HG03460 (cell line): ENCODE measurements around the gene ARHGEF38.
"Not testable (repeated sequence)": the region's sequence is repeated elsewhere in the genome, so short reads cannot be mapped to it uniquely, and the experiment has no call there.

Experiments used
- ATAC-seq: cut with Tn5 transposase; IDR thresholded peaks from one replicate; pipeline ENCODE4 v1.9.1; 2021; ENCODE audit not compliant: unreplicated experiment

The ARHGEF38 gene

DNA sequence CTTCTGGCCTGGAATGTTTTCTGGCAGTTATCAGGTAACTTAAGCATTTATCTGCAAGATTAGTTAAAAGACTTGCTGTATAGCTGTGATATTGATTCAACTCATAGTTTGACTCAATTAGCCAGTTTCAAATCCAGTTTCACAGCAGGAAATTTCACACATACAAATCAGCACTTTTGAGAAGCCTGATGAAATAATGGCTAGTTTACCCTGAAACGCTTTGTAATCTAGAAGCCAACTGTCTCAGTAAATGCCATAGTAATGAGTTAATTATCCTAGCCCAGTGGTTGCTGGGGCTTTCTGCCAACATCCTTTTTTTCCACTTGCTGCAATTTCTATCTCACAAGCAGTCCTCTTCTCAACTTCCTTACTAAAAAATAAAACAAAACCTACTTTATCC is 53.1 kb downstream of the ARHGEF38 start:
- ATAC-seq: no peak

DNA sequence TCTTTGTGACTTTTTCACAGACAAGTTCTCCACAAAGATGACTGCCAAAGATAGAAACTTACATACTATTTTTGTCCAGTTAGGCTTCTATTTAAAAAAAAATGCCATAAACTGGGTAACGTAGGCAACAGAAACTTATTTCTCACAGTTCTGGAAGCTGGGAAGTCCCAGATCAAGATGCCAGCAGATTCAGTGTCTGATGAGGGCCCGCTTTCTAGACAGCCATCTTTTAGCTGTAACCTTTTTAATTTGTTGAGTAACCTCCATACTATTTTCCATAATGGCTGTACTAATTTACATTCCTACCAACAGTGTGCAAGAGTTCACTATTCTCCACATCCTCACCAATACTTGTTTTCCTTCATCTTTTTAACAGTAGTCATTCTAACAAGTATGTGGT is 55.5 kb downstream of the ARHGEF38 start:
- no peak for ATAC-seq

DNA sequence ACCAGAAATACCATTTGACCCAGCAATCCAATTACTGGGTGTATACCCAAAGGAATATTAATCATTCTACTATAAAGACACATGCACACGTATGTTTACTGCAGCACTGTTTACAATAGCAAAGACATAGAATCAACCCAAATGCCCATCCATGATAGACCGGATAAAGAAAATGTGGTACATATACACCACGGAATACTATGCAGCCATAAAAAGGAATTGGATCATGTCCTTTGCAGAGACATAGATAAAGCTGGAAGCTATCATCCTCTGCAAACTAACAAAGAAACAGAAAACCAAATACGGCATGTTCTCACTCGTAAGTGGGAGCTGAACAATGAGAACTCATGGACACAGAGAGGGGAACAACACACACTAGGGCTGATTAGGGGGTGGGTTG is 57.4 kb downstream of the ARHGEF38 start:
- not testable (repeated sequence) for ATAC-seq

DNA sequence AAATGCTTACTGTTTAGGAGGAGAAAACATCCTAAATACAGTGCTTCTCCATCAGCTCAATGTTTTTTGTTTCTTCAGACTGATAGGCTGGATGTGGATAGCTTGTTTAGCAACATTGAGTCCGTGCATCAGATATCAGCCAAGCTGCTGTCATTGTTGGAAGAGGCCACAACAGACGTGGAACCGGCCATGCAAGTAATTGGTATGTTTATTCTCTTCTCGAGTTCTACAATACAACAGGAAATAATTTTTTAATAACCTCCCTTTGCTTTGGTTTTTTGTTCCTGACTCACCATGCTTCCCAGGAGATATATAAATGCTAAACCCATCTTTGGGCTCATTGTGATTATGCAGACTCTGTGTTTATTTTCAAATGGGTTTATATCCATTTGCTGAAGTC is 60.9 kb downstream of the ARHGEF38 start:
- no peak for ATAC-seq

DNA sequence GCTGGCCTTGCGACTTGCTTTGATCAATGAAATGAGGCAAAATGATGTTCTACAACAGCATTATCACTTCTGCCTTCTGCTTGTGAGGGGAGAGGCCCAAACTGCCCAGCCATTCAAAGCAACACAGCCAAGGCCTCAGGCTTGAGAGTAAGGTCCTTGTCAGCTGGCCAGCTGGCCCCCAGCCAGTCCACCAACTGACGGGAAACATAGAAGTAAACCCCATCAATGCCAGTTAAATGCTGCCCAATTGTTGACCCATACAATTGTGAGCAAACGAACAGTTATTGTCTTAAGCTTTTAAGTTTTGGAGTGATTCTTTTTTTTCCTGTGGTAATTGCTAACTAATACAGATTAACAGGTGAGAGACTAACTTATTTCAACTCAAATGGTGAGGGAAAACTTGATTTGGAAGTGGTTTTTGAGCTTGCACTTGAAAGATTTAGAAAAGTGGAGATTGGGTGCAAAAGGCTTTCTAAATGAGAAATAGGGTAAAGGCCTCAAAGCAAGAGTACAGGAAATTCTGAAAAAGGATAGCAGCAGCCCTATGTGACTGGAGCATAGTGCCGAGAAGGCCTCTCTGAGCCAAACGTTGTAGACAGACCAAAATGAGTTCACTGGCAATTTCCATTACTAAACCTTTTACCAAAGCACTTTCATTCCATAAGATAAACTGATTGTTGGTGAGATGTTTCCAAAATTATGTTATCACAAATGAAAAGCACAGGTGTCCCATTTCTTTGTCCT is 66.9 kb downstream of the ARHGEF38 start:
- ATAC-seq: no peak

DNA sequence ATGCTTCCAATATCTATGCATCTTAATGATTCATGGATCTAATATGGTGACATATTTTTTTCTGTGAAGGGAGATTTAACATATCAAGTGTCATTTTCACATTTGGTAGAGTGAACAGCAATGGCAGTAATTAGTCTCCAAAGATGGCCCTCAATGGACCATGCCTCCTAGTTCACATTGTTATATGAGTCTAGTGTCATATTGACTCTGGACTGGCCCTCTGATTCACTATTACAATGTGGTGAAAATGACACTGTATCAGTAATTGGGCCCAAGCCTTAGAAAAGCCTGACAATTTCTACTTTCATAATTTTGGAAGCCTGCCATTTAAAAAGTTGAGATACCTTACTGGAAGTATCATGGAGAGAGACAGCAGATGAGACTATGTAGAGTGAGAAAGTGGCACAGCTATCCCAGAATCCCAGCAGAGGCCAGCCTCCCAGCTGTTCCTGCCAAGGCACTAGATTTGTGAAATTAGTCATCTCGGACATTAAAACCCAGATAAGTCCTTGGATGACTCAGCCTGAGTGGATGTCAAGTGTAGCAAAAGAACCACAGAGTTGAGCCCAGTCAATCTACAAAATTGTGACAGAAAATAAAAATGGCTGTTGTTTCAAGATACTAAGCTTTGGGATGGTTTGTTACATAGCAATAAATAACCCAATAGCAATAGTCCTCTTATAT is 68.4 kb downstream of the ARHGEF38 start:
- no peak for ATAC-seq

DNA sequence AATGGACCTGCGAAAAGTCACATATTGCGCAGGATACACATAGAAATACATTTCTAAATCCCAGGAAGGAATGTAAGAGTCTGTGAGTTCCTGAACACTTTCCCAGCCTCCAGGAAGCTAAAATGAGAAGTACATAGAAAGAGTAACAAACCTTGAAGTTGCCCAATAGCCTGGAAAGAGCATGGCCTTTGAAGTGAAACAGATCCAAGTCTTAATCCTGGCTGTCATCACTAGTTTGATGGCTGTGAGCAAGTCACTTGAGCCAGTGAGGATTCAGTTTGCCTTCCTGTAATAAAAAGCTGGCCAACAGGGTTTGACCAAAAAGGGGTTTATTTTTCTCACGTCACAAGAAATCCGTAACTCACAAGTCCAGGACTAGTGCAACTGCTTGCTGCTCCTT is 69.8 kb downstream of the ARHGEF38 start:
- ATAC-seq: no peak

DNA sequence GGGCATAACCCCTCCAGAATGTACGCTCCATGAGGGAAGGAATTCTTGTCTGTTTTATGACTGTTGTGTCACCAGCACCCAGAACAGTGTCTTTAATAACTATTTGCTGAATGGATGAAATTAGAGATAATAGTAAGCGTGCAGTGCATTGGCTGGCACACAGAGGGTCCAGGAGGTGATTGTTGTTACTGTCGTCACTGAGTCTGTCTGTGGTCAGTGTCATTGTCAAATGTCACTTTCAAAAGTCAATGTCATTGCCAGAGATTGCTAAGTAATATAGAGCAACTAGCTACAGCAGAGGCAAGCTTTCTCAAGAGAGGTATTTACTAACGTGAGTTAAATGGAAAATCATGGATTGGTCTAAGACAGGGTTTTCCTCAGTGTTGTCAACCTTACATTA is 70.7 kb downstream of the ARHGEF38 start:
- ATAC-seq: no peak

DNA sequence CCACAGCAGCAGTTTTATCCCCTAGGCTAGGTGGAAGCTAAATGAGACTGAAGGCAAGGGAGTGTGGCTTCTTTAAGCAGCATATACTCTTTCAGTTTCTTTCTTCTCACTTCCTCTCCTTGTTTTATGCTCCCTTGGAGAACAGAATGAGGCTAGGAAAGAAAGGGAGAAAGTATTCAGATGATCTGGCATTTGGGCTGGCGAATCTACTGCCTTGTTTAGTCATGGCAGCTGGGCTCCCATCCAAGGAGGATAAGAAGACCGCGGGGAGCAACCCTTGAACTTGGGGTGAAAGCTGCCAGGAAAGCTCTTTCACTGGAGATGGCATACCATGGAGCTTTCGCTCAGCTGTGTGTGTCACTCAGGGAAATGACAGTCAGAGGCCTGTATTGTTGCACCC is 72.1 kb downstream of the ARHGEF38 start:
- ATAC-seq: peak; percentile 76

DNA sequence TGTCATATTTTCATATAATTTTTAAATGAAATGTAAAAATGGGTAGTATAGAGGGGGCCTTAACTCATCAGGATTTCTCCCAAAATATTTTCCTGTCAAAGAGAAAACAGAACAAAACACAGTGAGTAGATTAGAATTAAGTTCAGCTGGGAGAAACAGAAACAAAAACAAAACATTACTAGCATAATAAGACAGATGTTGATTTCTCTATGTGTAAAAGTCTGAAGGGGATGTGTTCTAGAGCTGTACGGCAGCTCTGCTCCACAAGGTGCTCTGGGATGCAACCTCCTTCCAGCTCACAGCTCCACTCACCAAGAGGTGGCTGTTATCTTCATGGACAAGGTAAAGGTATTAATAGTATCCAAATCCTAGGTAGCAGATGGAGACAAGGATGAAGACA is 72.8 kb downstream of the ARHGEF38 start:
- no peak for ATAC-seq

DNA sequence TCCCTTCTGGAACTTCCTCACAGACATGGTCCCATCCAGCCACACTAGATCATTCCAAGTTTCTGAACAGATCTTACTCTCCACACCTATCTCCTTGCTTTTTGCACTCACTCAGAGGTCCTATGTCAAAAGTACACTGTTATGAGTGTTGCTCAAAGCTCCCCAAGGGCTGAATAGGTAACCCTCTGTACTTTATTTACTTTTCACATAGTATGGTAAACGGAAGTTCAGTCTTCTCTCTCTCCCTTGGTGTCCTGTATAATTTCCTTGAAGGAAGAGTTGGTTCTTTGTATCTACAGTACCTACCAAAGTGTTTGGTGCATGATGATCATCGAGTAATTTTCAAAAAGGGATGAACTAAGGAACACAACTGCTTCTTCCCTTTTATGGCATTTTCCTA is 74.4 kb downstream of the ARHGEF38 start:
- no peak for ATAC-seq

DNA sequence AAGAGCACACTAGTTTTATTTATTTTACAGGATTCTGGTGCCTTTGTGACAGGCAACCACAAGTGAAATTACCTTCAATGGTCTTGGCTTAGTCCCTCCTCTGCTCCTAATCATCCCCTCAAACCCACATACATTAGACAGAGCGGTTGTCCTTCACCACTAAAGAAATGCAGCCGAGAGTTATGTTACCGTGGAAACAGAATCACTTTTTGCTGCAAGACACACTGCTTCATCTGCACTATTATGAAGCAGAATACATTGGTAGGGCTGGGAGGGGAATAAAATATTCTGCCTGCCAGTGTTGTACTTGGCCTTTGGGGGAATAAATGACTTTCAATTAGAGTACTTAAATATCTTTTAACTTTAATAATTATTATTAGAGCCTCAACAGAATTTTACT is 75.2 kb downstream of the ARHGEF38 start:
- ATAC-seq: no peak

DNA sequence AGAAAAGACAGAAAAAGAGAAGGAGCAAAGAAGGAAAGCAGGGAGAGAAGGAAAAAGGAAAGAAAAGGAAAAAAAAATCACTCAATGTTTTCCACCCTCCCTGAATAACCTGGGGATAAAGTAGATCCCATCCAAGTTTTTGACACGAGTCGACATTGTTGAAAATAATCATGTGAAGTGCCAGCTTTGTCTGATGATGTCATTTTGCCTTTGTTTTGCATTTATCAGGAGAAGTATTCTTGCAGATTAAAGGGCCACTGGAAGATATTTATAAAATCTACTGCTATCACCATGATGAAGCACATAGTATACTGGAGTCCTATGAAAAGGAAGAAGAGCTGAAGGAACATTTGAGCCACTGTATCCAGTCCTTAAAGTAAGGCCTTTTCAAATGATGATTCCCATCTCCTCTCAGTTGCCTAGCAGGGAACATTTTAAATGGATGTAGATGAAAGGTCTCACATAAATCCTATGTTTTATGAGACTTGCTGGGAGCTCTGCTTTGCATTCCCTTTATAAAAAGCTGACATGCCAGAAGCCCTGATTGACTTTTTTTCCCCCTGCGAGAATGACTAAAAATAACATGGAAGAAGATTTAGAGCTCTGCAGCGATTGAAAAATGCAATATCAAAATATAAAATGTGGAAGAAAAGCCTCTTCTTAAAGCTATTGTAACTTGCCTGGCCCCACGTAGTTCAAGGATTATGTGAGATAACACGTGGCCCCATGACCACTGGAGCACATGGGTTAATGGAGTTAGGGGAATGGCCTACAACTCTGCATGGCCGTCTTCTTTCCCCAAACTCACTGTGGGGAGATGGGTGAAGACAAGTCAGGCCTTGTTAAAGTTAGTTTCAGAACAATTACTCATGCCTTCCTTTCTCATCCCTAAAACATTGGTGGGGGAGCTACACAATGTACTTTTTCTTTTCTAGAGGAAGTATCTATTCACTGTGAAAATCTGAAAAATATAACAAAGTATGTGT is 78.5 kb downstream of the ARHGEF38 start:
- ATAC-seq: no peak

DNA sequence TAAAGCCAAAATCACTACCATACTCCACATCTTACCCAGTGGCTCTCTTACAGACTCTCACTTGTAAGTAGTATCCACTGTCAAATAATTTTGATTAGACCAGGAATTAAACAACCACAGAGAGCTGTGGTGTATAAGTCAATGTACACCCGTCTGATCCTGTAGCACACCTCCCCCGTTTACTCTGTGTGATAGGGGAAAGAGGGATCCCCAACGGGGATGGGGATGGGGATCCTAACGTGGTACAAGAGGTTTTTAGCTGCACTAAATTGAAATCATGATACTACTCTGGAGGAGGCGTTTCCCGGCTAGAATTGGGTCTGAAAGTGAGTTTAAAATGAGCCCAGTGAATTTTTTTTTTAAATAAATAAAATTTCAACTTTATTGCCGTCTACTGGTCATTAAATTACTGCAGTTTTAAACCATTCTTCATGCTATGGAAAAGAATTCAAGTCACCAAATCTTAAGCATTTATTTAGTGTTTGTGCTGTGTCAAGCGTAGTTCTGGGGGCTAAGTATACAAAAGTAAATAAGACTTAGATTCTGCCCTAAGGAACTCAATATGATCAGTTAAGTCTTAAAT is 79.5 kb downstream of the ARHGEF38 start:
- no peak for ATAC-seq

DNA sequence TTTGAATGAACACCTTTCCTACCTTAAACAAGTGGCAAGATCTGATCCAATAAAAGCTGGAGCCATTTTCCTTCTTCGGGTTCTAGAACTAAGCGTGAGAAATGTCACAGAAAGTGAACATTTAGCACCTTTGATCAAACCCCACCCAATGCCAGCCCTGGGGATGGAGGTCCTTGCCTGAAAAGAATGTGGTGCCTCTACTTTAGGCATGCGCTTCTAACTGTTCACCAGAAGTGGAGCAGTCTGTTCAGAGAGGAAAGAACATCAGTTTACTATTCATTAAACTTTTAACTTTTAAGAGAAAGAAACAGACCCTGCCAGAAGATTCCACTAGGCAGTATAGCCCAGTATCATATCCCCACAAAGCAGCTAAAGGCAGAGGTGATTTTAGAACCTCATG is 80.2 kb downstream of the ARHGEF38 start:
- ATAC-seq: peak; percentile 47

DNA sequence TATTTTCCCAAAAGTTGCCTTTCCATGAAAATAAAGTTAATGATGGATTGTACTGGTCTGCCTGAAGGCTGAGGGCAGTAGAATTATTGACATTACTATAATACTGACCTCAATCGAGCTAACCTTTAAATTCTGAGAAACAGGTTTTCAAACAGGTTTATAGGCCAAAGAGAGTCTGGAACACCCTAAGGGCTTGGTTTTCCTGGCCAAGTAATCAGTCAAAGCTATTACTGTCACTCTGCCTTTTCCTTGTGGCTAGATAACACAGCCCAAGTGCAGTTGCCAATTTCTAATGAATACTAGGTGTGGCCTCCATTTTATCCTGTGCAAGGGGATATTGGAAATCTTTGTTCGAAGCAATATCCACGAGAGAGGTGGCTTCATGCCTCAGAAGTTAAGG is 80.8 kb downstream of the ARHGEF38 start:
- ATAC-seq: no peak

DNA sequence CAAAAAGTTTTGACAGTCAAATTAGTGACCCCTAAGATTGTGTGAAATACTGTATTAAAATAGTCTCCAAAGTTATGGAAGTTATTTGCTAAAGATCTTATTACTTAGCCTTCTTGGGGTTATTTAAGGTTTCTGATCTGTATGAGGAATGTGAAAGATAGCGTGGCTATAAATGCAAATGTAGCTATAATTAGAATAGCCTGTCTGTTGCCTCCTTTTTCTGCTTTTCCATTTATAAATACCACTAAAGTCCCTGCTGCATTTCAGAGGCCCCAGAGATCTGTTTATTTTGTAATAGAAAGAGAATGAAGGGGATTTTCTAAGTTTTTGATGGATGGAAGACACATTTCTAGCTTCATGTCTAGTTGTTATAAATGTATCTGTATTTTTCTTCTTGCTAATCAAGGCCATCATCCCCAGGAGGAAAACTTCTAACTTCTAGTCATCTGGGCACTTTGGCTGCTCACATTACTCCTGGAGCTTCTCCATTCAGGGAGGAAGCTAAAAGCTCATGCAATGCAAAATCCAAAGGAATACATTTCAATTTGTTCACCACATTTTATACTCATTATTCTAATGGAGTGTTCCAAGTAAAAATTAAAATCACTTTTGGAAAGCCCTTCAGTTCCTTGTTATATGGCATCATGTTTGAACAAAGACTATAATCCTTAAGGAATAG is 82.1 kb downstream of the ARHGEF38 start:
- no peak for ATAC-seq

DNA sequence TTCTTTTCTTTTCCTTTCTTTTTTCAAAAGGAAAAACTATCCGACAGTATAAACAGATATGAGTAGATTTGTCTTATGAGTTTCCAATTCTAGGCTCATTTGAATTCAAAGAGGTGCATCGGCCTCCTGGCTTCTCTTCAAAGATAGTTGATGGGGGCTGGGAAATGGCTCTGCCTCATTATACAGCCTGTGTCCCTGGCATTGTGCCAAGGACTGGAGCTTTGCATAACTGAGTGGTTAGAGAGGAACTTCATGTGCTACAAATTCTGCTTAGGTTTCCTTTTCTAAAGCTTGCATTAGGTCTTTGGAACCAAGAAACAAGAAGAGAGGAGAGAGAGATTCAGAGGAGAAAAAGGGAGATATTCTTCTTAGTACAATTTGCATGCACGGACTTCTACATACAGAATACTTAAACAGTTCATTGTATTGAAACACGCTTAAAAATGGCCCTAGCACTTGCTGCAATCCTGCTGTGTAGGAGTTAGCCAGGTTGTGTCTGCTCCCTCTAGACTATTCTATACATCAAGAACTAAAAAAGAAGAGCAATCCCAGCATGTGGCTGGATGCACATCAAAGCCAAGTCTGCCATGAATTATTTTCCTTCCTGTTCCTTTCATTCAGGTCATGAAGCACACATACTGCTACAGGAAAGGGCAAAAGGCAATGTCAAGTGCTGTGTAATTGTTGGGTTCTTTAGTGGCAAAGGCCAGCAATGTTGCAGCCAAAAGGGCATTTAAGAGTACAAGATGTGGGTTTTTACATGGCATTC is 85.2 kb downstream of the ARHGEF38 start:
- peak; percentile 73 for ATAC-seq

DNA sequence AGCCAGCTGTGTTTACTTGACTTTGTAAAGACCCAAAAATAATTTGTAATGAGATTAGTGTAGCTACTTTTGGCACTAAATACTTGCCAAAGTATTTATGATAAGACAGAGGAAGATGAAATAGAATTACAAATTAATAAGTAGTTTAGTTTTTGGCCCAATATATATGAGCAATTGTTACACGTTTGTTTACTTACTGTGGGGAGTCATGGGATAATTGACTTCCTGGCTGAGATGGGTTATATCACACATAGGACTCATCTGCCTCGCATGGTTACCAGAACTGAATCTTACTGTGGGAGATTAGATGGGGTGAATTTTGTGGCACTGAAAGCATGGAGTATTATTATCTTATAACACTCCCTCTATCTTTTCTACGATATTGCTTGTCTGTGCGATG is 89.4 kb downstream of the ARHGEF38 start:
- no peak for ATAC-seq

DNA sequence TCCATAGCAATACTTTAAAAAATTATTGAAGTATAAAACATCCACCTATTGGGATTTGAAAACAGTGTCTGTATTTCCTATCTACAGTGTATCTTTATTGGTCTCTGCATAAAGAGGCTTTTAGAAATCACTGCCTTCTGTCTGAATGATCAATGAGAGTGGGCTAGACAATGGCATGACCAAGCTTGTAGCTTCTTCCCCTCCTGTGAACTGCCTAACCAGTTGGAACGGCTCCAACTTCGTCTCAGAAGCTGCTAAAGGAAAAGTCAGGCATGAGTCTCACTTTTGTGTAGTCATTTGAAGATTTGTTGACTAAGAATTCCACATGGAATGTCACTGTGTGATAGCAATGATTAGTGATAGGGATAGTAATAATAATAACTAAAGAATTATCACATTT is 91.8 kb downstream of the ARHGEF38 start:
- no peak for ATAC-seq
